RWPE1 (cell line): ENCODE data around the gene CHST11.

Experiments
- CTCF ChIA-PET: fragments of 350-600 bp; sonication (Branson Sonifier 250); formaldehyde crosslinking; extraction: SDS; loops from one replicate; lab custom pipeline; 2021; lab: Yijun Ruan, JAX
- POLR2A ChIA-PET: fragments of 400-600 bp; formaldehyde crosslinking; extraction: SDS; loops from one replicate; lab custom pipeline; 2020; ENCODE audit warnings: antibody characterized with exemption; ENCODE audit not compliant: low non-redundant PET; lab: Yijun Ruan, JAX
- DNase-seq: peaks from one replicate; pipeline ENCODE4 v3.0.0; 2012; ENCODE audit warnings: low spot score
- H3K27ac ChIP-seq: fragments of 450-650 bp; 2 replicates; pipeline ENCODE4 v1.5.1; 2017
- TF ChIP-seq, protein P1 (sequence below): fragments of 450-650 bp; conservative IDR thresholded peaks from 2 replicates; pipeline ENCODE4 v1.5.1; 2017; ENCODE audit warnings: low read depth, mild to moderate bottlenecking

Gene CHST11

GRCh38 chr12:104519190-104520019 lies 62.7 kb downstream of the CHST11 start:
- H3K27ac ChIP-seq: no peak overlapping the region
- TF ChIP-seq, protein P1, sequence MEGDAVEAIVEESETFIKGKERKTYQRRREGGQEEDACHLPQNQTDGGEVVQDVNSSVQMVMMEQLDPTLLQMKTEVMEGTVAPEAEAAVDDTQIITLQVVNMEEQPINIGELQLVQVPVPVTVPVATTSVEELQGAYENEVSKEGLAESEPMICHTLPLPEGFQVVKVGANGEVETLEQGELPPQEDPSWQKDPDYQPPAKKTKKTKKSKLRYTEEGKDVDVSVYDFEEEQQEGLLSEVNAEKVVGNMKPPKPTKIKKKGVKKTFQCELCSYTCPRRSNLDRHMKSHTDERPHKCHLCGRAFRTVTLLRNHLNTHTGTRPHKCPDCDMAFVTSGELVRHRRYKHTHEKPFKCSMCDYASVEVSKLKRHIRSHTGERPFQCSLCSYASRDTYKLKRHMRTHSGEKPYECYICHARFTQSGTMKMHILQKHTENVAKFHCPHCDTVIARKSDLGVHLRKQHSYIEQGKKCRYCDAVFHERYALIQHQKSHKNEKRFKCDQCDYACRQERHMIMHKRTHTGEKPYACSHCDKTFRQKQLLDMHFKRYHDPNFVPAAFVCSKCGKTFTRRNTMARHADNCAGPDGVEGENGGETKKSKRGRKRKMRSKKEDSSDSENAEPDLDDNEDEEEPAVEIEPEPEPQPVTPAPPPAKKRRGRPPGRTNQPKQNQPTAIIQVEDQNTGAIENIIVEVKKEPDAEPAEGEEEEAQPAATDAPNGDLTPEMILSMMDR: no peak
- ChIA-PET POLR2A (interaction anchor here (0.5 kb wide), 1 partner anchor 47 kb away, joined by 3 read pairs; no protein-coding TSS in a partner anchor), CTCF (no interaction called here)
- no peak for DNase-seq

DNA sequence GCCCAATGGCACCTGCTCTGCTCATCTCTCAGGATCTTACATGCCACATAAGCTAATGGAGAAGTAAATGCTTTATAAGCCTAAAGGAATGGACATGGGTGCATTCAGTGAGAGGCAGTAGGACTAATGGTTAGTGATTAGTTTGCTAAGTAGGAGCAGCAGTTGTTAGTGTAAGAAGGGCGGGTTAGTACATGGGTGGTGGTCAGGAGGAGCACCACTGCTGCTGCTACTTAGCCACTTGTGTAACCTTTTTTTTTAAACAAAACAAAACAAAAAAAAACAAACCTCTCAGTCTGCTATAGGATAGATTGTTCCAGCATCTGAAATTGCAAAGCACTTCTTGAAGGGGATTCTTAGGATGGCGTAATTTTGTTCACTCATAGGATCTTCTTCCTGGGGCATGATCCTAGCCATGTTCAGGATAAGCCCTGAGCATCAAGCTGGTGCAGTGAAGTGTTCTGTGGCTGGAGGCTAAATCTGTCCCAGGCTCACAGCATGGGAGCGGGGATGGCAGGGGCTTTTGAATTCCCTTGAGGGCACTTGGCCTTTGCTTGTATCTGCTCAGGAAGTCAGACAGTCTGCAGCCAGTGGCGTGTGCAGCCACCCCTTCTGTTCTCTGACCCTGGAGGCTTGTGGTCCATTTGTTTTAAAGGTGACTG lies 63.6 kb downstream of the CHST11 start:
- ChIA-PET POLR2A (no interaction called here), CTCF (no interaction called here)
- TF ChIP-seq, protein P1: no peak
- DNase-seq: no peak
- no peak overlapping the region for H3K27ac ChIP-seq

GRCh38 chr12:104521731-104522130 lies 65.0 kb downstream of the CHST11 start:
- no peak for DNase-seq
- TF ChIP-seq, protein P1: no peak
- ChIA-PET CTCF (no interaction called here), POLR2A (no interaction called here)
- no peak overlapping the region for H3K27ac ChIP-seq

DNA sequence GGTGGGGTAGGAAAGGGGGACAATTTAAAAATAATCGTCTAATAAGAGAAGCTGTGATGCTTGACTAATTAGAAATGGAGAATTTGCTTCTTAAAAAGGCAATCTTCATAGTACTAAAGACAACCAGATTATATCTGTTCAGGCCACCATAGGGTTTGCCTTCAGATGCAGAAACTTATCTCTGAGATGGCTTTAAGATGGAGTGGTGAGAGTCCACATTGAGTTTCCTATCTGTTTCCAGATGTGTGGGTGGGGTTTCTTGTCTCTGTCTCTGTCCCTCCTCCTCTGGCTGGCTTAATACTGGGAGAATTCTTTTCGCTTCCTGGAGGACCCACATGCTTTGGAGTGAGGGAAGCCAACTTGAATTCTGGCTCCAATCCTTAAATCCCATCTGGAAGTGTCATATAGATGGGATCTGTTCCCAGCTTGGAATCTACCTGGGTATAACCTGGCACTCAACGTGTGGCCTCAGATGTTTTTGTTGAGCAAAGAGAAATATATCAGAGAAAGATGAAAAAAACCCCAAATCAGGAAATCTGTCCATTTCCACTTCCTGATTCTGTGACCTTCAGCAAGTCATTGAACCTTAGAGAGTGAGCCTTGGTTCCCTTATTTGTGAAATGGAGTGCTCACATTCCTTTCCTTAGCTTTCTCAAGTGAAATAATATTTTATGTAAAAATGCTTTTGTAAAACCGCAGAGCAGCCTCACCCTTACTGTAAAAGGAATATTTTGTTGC lies 66.4 kb downstream of the CHST11 start:
- no peak overlapping the region for H3K27ac ChIP-seq
- no peak for DNase-seq
- TF ChIP-seq, protein P1: no peak
- ChIA-PET POLR2A (no interaction called here), CTCF (no interaction called here)

DNA sequence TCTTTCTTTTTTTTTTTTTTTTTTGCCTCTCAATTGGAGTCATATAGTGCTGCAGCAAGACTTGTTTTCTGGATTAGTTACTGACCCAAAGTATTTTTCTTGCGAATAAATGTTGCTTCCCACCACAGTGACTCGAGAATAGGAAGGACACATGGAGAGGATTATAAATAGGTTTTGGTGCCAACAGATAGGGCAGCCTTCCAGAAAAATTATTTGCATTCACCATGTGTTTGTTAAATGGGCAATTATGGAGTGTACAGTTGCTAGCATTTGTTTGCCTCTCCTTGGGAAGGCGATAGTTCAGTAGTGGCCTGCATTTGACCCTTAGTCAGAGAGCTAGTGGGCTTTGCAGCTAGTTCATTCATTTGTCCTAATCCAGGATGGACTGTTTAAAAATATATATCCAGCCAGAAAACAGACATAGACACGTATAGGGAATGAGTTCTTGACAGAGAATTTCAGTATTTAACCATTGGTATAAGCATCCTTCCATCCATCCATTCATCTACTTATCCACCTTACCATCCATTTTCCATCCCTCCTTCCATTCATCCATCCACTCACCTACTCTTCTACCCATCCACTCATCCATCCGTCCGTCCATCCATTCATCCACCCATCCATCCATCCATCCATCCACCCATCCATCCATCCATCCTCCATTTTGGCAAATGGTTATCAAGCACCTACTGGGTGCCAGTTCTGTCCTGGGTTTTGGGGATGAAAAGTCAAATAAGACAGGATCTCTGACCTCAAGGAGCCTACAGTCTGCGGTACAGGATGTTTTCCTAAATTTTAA lies 67.5 kb downstream of the CHST11 start:
- ChIA-PET CTCF (no interaction called here), POLR2A (no interaction called here)
- DNase-seq: no peak
- H3K27ac ChIP-seq: no peak overlapping the region
- TF ChIP-seq, protein P1: no peak
